ENCODE data around the gene SFI1. TPM values are rescaled to one million over a fixed set of nuclear protein-coding genes. Genes with fewer than 3 reads are reported as not detected.

Gene SFI1
- total and polyA plus RNA-seq, 2 of the 8 experiments (the other 6 are each of a cell fraction or from before 2014, with no cell fraction given) = 10.4 to 30.1 TPM

DNA sequence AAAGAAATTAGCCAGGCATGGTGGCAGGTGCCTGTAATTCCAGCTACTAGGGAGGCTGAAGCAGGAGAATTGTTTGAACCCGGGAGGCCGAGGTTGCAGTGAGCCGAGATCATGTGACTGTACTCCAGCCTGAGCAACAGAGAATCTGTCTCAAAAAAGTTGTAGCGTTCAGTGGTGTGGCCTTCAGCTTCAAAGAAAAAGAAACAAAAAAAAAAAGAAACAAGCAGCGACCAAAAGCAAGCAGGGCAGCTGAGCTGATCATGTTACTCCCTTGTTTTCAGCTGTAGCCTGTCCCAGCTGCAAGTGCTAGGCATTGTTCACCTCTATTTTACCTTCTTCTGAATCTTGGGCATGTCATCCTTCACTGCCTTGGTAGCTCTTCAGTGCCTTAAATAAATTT is 37.0 kb downstream of the SFI1 start:
- DNase-seq (ENCODE audit: low read depth in 1 of 2, low spot score in 2 of 2) = no peak
- no peak overlapping the region for H3K56ac ChIP-seq (replicated peaks; ENCODE audit: insufficient read length, low read depth, low read length)
- H2AK5ac ChIP-seq (ENCODE audit: low read depth, low read length) = no peak overlapping the region
- no peak overlapping the region for H4K91ac ChIP-seq (replicated peaks; ENCODE audit: insufficient read length, low read length)
- no peak overlapping the region for H4K8ac ChIP-seq (ENCODE audit: extremely low read depth, insufficient read depth, low read length)
- no peak overlapping the region for H3K14ac ChIP-seq (ENCODE audit: insufficient read length)
- CTCF ChIA-PET (ENCODE audit: partially characterized antibody) = interaction anchor here (0.6 to 2.8 kb wide), 2 partner anchors 23 to 62 kb away, joined by 3 to 13 read pairs; no protein-coding TSS in a partner anchor
- H3K4me1 ChIP-seq (replicated peaks in 1 of 4; ENCODE audit: control insufficient read depth in 3 of 4, insufficient read depth in 4 of 4, low read length in 3 of 4) = no peaks in the 10 kb centered on the region
- H2BK12ac ChIP-seq (ENCODE audit: low read depth, low read length) = no peak overlapping the region
- no peak overlapping the region for H3K27ac ChIP-seq (ENCODE audit: low read depth, low read length)
- H3K79me2 ChIP-seq (ENCODE audit: control insufficient read depth in 1 of 2, insufficient read depth in 2 of 2, low read length in 2 of 2) = no peaks in the 10 kb centered on the region
- H2BK5ac ChIP-seq (ENCODE audit: low read depth, low read length) = no peak overlapping the region
- H2BK120ac ChIP-seq (replicated peaks; ENCODE audit: low read depth, low read length) = no peak overlapping the region
- TF ChIP-seq PHF8 (conservative IDR thresholded peaks at IDR 0.05; ENCODE audit: low read depth, low read length) = no peak
- no peak for TF ChIP-seq EP300 (IDR thresholded peaks at IDR 0.05; ENCODE audit: borderline replicate concordance in 1 of 2, low read depth in 2 of 2, low read length in 2 of 2)
- H3K4ac ChIP-seq (replicated peaks; ENCODE audit: insufficient read length, low read depth, low read length) = no peak overlapping the region
- H3K9me3 ChIP-seq (ENCODE audit: insufficient read depth in 2 of 2, low read depth in 1 of 2, low read length in 1 of 2) = no peaks in the 10 kb centered on the region
- H3K4me3 ChIP-seq (ENCODE audit: extremely low read depth in 1 of 4, insufficient read depth in 2 of 4, low read depth in 3 of 4, low read length in 4 of 4) = no peak overlapping the region
- no peaks in the 10 kb centered on the region for H3K23me2 ChIP-seq (ENCODE audit: low read depth, low read length)
- no peak overlapping the region for H2BK20ac ChIP-seq (ENCODE audit: low read length)
- no peak overlapping the region for H4K5ac ChIP-seq (ENCODE audit: insufficient read length, low read depth, low read length)
- H2BK15ac ChIP-seq (ENCODE audit: low read length) = no peak overlapping the region
- H3K27me3 ChIP-seq (replicated peaks in 1 of 4; ENCODE audit: control insufficient read depth in 3 of 4, extremely low read depth in 1 of 4, insufficient read depth in 3 of 4, low read length in 3 of 4) = no peaks in the 10 kb centered on the region
- FAIRE-seq = no peak
- H3K23ac ChIP-seq (ENCODE audit: insufficient read length) = no peak overlapping the region
- H3K79me1 ChIP-seq (ENCODE audit: low read depth, low read length) = no peaks in the 10 kb centered on the region
- WGBS, 2 experiments (ENCODE audit: extremely low coverage in 1 of 2, insufficient coverage in 1 of 2, insufficient read length in 1 of 2, insufficient replicate concordance in 2 of 2, low coverage in 1 of 2, low lambda C conversion rate in 2 of 2, missing lambda C conversion rate in 1 of 2) = 89% methylated on average over 5 of the region's 5 CpGs; no CpG with 5 or more reads in 1 of the 2 experiments
- no peaks in the 10 kb centered on the region for H4K20me1 ChIP-seq (replicated peaks in 1 of 2; ENCODE audit: control insufficient read depth in 1 of 2, insufficient read depth in 2 of 2, low read length in 2 of 2)
- POLR2A ChIA-PET (ENCODE audit: partially characterized antibody) = no interaction called here
- no peak overlapping the region for H3K9ac ChIP-seq (replicated peaks in 1 of 4; ENCODE audit: extremely low read depth in 1 of 4, low read depth in 3 of 4, low read length in 3 of 4)
- no peak overlapping the region for H3K18ac ChIP-seq (ENCODE audit: extremely low read depth, low read length)
- no peak overlapping the region for H3K4me2 ChIP-seq (ENCODE audit: insufficient read depth in 1 of 2, low read depth in 2 of 2, low read length in 2 of 2)
- no peak overlapping the region for H2AFZ ChIP-seq (ENCODE audit: low read length)
- no peaks in the 10 kb centered on the region for H3K36me3 ChIP-seq (ENCODE audit: control insufficient read depth in 2 of 4, insufficient read depth in 4 of 4, low read length in 3 of 4)
